Muscle of back (tissue), 11 donors: Measurements from ENCODE around the gene ENPEP. TPM values are rescaled to one million over a fixed set of nuclear protein-coding genes. Genes with fewer than 3 reads are reported as not detected.

Source experiments
- DNase-seq, 3 donors: peaks; one replicate each; pipeline versions ENCODE4 v3.0.0 to v3.0.0-alpha.2; 2013
- polyA plus RNA-seq, 10 donors: library from polyadenylated mRNA; unstranded; fragments of 120-200 nt; gene quantifications; one replicate each; pipeline ENCODE4 v1.2.1, GENCODE V29; 2013; ENCODE audit not compliant: insufficient read length in 10 of 10

Gene ENPEP
- polyA plus RNA-seq, 10 donors = 17.1 to 40.8 (median 24.7) TPM

DNA sequence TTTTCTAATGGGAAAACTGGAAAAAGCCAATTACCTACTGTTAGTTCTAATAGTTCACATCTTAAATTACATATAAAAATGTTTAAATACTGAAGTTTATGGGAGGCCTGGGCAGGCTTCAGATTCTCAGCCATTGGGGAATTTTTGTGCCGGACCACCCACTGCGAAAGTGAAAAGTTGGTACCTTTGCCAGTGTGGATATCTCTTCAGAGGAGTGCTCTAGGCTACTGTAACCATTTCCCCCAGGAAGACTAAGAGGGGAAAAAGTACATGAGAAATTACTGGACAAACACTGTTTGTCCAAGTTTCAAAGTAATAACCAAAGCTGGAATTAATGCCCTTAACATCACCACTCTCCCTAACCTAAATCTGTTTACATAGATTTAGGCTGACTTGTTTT, 126.1 kb downstream of the ENPEP start:
- DNase-seq = no peak

- no peak for DNase-seq
Observed at GRCh38 chr4:110605077-110605476, 129.1 kb downstream of the ENPEP start.

DNA sequence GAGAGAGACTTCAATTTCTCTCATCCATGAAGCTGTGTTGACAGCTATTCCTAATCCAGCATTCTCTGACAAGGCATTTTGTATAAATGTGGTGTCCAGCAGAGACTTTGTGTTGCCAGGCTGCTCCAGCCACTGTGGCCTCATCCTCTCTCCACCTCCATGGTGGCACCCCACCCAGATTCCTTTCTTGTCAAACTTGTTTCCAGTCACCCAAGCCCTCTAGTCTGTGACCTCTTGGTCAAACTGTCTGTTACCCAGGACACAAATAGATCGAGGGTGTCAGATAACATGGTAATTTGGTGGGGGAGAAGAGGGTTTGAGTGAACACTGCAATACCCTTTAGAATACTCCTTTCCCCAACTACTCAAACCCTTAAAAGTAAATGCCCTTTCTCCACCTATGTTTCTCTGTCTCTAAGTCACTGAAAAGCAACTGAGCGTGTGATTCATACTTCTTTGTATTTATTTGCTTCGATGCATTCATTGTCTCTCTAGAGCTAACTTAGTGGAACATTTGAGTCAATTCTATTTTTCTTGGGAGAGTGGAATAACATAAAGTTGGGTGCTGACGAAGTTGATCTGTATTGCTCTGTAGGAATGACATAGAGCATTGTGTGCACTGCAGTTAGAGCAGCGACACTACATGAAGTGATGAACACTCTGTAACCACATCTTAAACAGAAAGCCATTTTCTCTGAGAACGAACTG, 133.2 kb downstream of the ENPEP start:
- peak in 1 of 3 donors; percentile 5 for DNase-seq

DNA sequence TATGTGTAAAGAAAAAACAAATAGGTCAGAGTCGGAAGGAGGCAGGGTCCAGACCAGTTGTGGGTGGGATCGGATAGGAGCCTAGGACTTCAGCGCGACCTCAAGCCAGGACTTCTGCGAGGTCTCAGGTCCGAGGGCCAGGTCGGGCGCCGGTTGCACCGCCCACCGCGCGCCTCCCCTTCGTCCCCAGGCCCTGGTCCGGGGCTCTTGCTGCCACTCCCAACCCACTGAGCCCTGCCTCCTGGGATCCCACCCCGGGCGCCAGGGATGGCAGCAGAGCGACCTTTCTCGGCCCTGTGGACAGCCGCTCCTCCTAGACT, 134.6 kb downstream of the ENPEP start:
- DNase-seq = peak in 1 of 3 donors; percentile 2

GRCh38 chr4:110610940-110611831, 135.2 kb downstream of the ENPEP start:
- DNase-seq = peak in 1 of 3 donors; percentile 47

DNA sequence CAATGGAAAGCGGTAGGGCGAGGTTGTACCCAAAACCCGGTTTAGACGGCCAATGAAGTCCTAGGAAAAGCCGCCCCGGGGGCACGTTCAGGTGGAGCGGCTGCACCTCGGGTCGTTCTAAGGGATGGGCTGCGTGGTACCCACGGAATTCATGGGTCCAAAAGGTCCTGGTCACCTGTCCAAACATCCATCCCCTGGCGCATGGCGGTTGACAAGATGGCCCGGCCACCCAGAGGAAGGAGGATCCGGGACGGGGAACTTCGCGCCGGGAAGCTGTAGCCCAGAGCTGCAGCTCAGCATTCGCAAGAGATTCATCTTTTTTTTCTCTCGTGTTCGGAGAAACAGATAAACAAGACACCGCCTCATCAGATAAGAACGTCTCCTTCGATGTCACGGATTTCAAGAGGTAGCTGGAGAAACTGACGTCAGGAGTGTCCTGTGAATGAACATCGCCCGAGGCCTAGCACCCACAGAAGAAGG, 136.1 kb downstream of the ENPEP start:
- DNase-seq = peak in 1 of 3 donors; percentile 22

- DNase-seq = peak in 1 of 3 donors; percentile 17
Observed at GRCh38 chr4:110612631-110613269, 136.8 kb downstream of the ENPEP start.

GRCh38 chr4:110613745-110614144, 137.8 kb downstream of the ENPEP start:
- DNase-seq = peak in 1 of 3 donors; percentile 2

DNA sequence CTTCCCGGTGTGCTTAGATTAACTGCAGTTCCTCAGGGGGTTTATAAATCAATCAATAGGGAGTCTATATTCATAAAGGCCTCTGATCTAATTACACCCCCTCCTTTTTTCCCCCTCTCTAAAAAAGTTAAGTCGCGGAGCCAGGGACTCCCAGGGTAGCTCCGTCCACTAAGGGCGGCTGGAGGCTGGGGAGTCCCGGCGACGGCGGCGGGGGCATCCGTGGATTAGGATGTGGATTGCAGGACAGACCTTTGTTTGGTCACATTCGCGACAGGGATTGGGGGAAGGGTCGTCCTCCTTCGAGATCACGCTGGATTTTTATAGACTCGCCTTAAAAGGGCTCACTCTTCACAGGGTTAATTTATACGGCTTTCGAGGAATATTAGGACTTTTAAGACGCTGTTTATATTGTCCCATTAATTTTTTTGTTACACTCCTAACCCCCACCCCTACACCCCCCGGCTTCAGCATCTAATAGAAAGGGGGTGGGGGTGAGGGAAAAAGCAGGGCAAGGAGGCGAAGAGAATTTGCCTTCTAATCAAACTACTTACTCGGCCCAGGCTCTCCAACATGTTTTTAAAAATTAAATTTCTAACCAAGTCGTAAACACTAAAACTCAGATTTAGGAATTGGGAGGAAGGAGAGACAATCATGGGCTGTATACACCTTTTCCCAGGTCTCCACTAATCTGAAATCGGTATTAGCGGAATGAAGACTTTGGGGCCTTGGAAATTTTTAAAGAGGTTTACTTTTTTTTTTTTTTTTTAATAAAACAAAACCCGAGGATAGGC, 138.4 kb downstream of the ENPEP start:
- DNase-seq = peak in 1 of 3 donors; percentile 26

Other genes starting within 250 kb of the ENPEP start
- 10 to 100 TPM; 28.6 to 56.7 (median 38.8) TPM for gene PITX2, start 146.9 kb downstream of the ENPEP start, polyA plus RNA-seq